ENCODE measurements around the gene SOX18.
A peak's percentile ranks its signal among the peaks of the same experiment; 100 is the strongest.

Gene SOX18

DNA sequence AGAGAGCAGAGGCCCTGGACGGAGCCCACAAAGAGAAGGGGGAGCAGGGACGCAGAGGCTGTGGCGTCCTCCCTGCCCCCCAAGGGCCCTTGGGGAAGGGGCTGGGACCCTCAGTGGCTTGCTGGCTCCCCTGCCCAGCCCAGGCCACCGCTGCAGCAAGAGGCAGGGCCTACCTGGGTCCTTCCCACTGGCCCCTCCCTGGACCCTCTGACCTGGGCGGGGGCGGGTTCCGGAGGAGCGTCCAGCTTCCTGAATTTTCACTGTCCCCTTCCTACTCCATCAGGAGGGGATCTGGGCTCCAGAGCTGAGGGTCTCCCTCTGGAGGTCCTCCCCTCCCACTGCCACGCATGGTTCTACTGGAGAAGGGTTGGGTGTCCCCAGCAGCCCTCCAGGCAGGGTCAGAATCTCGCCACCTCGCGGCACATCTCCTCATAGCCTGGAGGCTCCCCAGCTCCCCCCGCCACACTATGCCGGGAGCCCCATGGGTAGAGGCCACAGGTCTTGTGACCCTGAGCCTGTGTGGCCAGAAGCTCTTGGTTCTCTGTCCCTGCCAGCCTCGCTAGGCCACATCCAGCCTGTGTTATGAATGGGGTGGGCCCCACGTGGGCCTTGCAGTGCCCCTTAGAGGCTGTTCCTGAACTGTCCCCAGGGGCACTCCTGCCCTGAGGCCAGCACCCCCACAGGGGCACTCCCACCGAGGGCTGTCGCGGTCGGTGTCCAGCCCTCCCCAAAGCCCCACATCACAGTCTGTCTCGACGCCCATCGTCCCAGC is 1.0 kb upstream of the SOX18 start:
- WGBS, 2 experiments (ENCODE audit: insufficient coverage in 2 of 2), result 89% methylated on average over 17 to 18 of the region's 23 CpGs
- H3K4me1 ChIP-seq (ENCODE audit: control insufficient read depth, insufficient read depth, low read length, poor library complexity, severe bottlenecking), result peaks cover 21% of the 10 kb centered on the region
- H3K36me3 ChIP-seq (ENCODE audit: control insufficient read depth, insufficient read depth, low read length), result peaks cover 4% of the 10 kb centered on the region
- H3K9me3 ChIP-seq (ENCODE audit: control insufficient read depth, low read length), result no peaks in the 10 kb centered on the region
- H3K27ac ChIP-seq (ENCODE audit: low read depth, low read length, severe bottlenecking), result no peak overlapping the region
- H3K4me3 ChIP-seq (ENCODE audit: extremely low read depth, insufficient read depth, low read length, poor library complexity, severe bottlenecking), result no peak overlapping the region

- H3K36me3 ChIP-seq (ENCODE audit: control insufficient read depth, insufficient read depth, low read length), result peaks cover 4% of the 10 kb centered on the region
- no peaks in the 10 kb centered on the region for H3K9me3 ChIP-seq (ENCODE audit: control insufficient read depth, low read length)
- peaks cover 25% of the 10 kb centered on the region for H3K4me1 ChIP-seq (ENCODE audit: control insufficient read depth, insufficient read depth, low read length, poor library complexity, severe bottlenecking)
- WGBS, 2 experiments (ENCODE audit: insufficient coverage in 2 of 2), result 49 to 51% methylated on average over 10 to 15 of the region's 16 CpGs
- H3K4me3 ChIP-seq (ENCODE audit: extremely low read depth, insufficient read depth, low read length, poor library complexity, severe bottlenecking), result peak overlapping the region; percentile 8
- H3K27ac ChIP-seq (ENCODE audit: low read depth, low read length, severe bottlenecking), result no peak overlapping the region
Measured at GRCh38 chr20:64049878-64050260, 430 bp upstream of the SOX18 start.

DNA sequence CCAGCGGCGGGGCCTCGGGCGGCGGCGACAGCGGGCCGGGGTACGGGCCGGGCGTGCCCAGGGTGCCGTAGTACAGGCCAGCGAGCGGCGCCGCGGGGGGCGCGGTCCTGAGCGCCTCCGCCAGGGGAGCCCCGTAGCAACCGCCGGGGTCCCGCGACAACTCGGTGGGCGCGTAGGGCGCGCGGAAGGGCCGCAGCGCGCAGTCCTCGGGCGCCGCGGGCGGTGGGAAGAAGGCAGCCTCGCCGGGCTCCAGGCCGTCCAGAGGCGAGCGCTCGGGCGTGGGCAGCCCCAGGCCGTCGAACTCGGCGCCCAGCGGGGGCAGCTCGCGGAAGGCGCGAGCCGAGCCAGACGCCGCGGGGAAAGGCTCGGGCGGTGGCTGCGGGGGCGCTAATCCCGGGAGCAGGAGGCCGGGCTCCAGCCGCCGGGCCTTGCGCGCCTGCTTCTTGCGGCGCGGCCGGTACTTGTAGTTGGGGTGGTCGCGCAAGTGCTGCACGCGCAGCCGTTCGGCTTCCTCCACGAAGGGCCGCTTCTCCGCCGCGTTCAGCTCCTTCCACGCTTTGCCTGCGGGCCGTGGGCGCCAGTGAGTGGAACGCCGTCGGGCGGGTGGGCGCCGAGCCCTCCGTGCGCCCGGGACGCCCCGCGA is 916 bp downstream of the SOX18 start:
- Histone ChIP-seq H3K36me3 (ENCODE audit: control insufficient read depth, insufficient read depth, low read length) (peaks cover 4% of the 10 kb centered on the region), H3K27ac (ENCODE audit: low read depth, low read length, severe bottlenecking) (no peak overlapping the region), H3K4me3 (ENCODE audit: extremely low read depth, insufficient read depth, low read length, poor library complexity, severe bottlenecking) (peak overlapping the region; percentile 32), H3K9me3 (ENCODE audit: control insufficient read depth, low read length) (no peaks in the 10 kb centered on the region), H3K4me1 (ENCODE audit: control insufficient read depth, insufficient read depth, low read length, poor library complexity, severe bottlenecking) (peaks cover 19% of the 10 kb centered on the region)
- 5 to 6% methylated on average over 78 to 82 of the region's 101 CpGs for WGBS, 2 experiments (ENCODE audit: insufficient coverage in 2 of 2)

GRCh38 chr20:64047968-64048401 is 1.5 kb downstream of the SOX18 start:
- 10 to 12% methylated on average over 45 to 46 of the region's 49 CpGs for WGBS, 2 experiments (ENCODE audit: insufficient coverage in 2 of 2)
- no peaks in the 10 kb centered on the region for H3K9me3 ChIP-seq (ENCODE audit: control insufficient read depth, low read length)
- no peak overlapping the region for H3K27ac ChIP-seq (ENCODE audit: low read depth, low read length, severe bottlenecking)
- peaks cover 17% of the 10 kb centered on the region for H3K4me1 ChIP-seq (ENCODE audit: control insufficient read depth, insufficient read depth, low read length, poor library complexity, severe bottlenecking)
- peaks cover 4% of the 10 kb centered on the region for H3K36me3 ChIP-seq (ENCODE audit: control insufficient read depth, insufficient read depth, low read length)
- peak overlapping the region; percentile 32 for H3K4me3 ChIP-seq (ENCODE audit: extremely low read depth, insufficient read depth, low read length, poor library complexity, severe bottlenecking)

DNA sequence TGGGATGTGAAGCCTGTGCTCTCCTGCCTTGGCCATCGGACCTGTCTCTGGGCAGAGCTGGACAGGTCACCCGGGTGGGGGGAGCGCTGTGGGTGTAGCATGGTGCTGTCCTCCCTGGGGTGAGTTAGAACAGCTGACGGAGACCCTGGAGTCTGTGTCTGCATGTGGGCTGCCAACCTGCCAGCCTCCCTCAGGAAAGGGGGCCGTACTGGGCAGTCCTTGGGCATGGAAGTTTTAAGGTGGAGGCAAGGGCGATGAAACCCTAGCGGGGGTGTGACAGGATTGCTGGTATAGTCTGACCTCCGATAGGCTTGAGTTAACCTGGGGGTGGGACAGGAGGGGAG is 2.4 kb downstream of the SOX18 start:
- 96 to 100% methylated on average over 5 to 8 of the region's 8 CpGs for WGBS, 2 experiments (ENCODE audit: insufficient coverage in 2 of 2)
- Histone ChIP-seq H3K27ac (ENCODE audit: low read depth, low read length, severe bottlenecking) (no peak overlapping the region), H3K4me1 (ENCODE audit: control insufficient read depth, insufficient read depth, low read length, poor library complexity, severe bottlenecking) (peaks cover 17% of the 10 kb centered on the region), H3K4me3 (ENCODE audit: extremely low read depth, insufficient read depth, low read length, poor library complexity, severe bottlenecking) (peak overlapping the region; percentile 32), H3K9me3 (ENCODE audit: control insufficient read depth, low read length) (no peaks in the 10 kb centered on the region), H3K36me3 (ENCODE audit: control insufficient read depth, insufficient read depth, low read length) (peaks cover 4% of the 10 kb centered on the region)

DNA sequence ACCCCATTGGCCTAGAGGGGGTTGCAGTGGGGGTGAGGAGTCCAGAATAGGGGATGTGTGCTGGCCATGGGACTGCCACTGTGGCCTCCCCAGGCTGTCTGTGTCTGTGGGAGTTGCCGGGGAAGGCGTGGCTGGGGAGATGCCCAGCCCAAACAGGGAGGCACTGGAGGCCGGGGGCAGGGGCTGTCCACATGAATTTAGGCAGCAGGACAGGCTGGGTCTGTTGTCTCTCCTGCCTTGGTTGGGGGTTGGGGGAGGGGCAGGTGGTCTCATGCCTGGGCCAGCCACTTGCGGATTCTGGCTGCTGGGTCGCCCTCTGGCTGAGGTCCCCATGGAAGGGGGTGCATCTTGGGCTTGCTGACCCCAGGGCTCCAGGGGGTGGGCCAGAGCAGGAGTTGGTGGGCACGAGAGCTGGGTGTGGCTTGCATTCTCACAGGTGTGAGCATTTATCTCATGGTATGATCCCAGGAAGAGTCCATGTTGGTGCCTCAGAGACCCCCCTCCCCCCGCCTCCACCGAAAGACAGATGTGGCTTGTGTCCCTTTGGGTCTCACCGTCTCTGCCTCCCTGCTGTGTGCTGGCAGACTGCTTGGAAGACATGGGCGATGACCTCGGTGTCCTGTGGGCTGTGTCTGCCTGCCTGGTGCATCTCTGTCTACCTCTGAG is 4.0 kb downstream of the SOX18 start:
- Histone ChIP-seq H3K4me3 (ENCODE audit: extremely low read depth, insufficient read depth, low read length, poor library complexity, severe bottlenecking) (no peak overlapping the region), H3K27ac (ENCODE audit: low read depth, low read length, severe bottlenecking) (no peak overlapping the region), H3K36me3 (ENCODE audit: control insufficient read depth, insufficient read depth, low read length) (peaks cover 4% of the 10 kb centered on the region), H3K9me3 (ENCODE audit: control insufficient read depth, low read length) (no peaks in the 10 kb centered on the region), H3K4me1 (ENCODE audit: control insufficient read depth, insufficient read depth, low read length, poor library complexity, severe bottlenecking) (peaks cover 17% of the 10 kb centered on the region)
- 72 to 77% methylated on average over 8 to 11 of the region's 11 CpGs for WGBS, 2 experiments (ENCODE audit: insufficient coverage in 2 of 2)

GRCh38 chr20:64044484-64045247 is 4.8 kb downstream of the SOX18 start:
- WGBS, 2 experiments (ENCODE audit: insufficient coverage in 2 of 2), result 71 to 79% methylated on average over 8 of the region's 14 CpGs
- no peak overlapping the region for H3K27ac ChIP-seq (ENCODE audit: low read depth, low read length, severe bottlenecking)
- no peak overlapping the region for H3K4me3 ChIP-seq (ENCODE audit: extremely low read depth, insufficient read depth, low read length, poor library complexity, severe bottlenecking)
- H3K4me1 ChIP-seq (ENCODE audit: control insufficient read depth, insufficient read depth, low read length, poor library complexity, severe bottlenecking), result peaks cover 12% of the 10 kb centered on the region
- peaks cover 4% of the 10 kb centered on the region for H3K36me3 ChIP-seq (ENCODE audit: control insufficient read depth, insufficient read depth, low read length)
- no peaks in the 10 kb centered on the region for H3K9me3 ChIP-seq (ENCODE audit: control insufficient read depth, low read length)

GRCh38 chr20:64043768-64044167 is 5.7 kb downstream of the SOX18 start:
- H3K27ac ChIP-seq (ENCODE audit: low read depth, low read length, severe bottlenecking), result no peak overlapping the region
- WGBS, 2 experiments (ENCODE audit: insufficient coverage in 2 of 2), result 96 to 100% methylated on average over 3 of the region's 9 CpGs
- no peak overlapping the region for H3K4me3 ChIP-seq (ENCODE audit: extremely low read depth, insufficient read depth, low read length, poor library complexity, severe bottlenecking)
- peaks cover 11% of the 10 kb centered on the region for H3K4me1 ChIP-seq (ENCODE audit: control insufficient read depth, insufficient read depth, low read length, poor library complexity, severe bottlenecking)
- no peaks in the 10 kb centered on the region for H3K9me3 ChIP-seq (ENCODE audit: control insufficient read depth, low read length)
- peaks cover 4% of the 10 kb centered on the region for H3K36me3 ChIP-seq (ENCODE audit: control insufficient read depth, insufficient read depth, low read length)

DNA sequence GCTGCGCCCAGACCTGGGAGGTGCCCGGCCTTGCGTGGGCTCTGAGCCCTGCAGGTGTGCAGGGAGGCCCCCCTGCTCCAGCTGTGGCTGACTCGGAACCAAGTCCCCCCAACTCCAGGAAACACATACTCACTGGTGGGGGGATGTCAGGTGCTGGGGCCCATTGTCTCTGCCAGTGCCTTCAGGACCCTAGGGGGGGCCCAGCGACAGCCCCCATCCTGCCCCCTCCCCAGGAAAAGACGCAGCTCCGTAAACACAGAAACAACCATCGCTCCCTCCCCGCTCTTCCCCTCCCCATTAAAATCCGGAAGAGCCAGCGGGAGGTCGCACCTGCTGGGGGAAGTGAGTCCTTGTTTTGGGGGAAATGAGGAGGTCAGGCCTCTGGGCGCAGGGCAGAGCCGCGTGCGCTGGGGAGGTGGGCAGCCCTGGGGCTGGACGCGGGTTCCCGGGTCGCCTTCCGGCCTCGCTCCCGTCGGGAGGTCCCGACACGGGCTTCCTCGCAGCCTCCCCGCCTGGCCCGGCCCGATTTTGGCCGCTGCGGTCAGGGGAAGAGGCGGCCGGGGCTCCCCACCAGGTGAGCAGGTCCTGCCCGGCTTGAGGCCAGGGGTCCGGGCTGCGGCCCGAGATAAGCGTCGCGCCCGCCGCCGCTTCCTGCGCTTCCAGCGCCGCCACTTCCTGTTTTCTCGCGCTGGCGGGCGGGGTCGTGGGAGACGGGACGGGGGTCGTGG is 7.2 kb downstream of the SOX18 start:
- 5 to 8% methylated on average over 12 to 25 of the region's 55 CpGs for WGBS, 2 experiments (ENCODE audit: insufficient coverage in 2 of 2)
- H3K9me3 ChIP-seq (ENCODE audit: control insufficient read depth, low read length), result no peaks in the 10 kb centered on the region
- H3K27ac ChIP-seq (ENCODE audit: low read depth, low read length, severe bottlenecking), result no peak overlapping the region
- peaks cover 3% of the 10 kb centered on the region for H3K36me3 ChIP-seq (ENCODE audit: control insufficient read depth, insufficient read depth, low read length)
- peaks cover 11% of the 10 kb centered on the region for H3K4me1 ChIP-seq (ENCODE audit: control insufficient read depth, insufficient read depth, low read length, poor library complexity, severe bottlenecking)
- peak overlapping the region; percentile 23 for H3K4me3 ChIP-seq (ENCODE audit: extremely low read depth, insufficient read depth, low read length, poor library complexity, severe bottlenecking)

DNA sequence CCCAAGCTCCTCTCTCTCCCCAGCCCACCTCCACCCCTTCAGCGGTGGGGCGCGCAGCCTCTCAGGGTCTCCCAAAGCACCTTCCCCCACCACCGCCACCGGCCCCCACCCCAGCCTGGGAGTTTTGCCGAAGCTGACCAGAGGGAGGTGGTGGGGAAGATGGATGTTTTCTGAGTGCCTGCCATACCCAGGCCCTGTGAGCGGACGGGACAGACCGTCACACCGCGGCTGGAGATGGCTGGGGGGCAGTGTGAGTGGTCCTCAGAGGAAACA is 7.7 kb downstream of the SOX18 start:
- Histone ChIP-seq H3K36me3 (ENCODE audit: control insufficient read depth, insufficient read depth, low read length) (no peaks in the 10 kb centered on the region), H3K9me3 (ENCODE audit: control insufficient read depth, low read length) (no peaks in the 10 kb centered on the region), H3K27ac (ENCODE audit: low read depth, low read length, severe bottlenecking) (no peak overlapping the region), H3K4me3 (ENCODE audit: extremely low read depth, insufficient read depth, low read length, poor library complexity, severe bottlenecking) (peak overlapping the region; percentile 23), H3K4me1 (ENCODE audit: control insufficient read depth, insufficient read depth, low read length, poor library complexity, severe bottlenecking) (peaks cover 11% of the 10 kb centered on the region)
- WGBS, 2 experiments (ENCODE audit: insufficient coverage in 2 of 2), result 36 to 45% methylated on average over 5 of the region's 11 CpGs
